ENCODE measurements around the gene WASF3.

DNA sequence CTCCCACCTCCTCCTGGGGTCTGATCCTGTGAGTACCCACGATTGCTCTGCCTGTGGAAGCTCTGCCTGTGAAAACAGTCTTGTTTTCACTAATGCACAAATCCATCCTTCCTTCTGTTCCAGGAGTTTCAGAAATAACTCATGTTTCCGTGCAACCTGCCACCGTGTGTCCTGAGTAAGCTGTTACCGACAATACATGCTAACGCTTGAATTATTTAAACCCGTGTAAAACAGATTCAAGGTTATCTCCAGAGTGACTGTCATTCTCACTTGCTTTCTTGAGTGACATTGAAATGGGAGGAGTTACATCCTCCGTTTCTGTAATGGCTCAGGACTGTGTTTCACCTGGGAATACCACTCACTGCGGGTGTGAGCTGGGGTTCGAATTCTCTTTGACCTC is 178.2 kb downstream of the WASF3 start:
- TF ChIP-seq NFIC (IDR thresholded peaks at IDR 0.05) (no peak), RAD21 (IDR thresholded peaks at IDR 0.05; ENCODE audit: low read depth) (no peak), TEAD4 (IDR thresholded peaks at IDR 0.05) (no peak), CREB1 (IDR thresholded peaks at IDR 0.05; ENCODE audit: low read depth) (no peak), EP300 (IDR thresholded peaks at IDR 0.05; ENCODE audit: borderline replicate concordance) (no peak), EGR1 (IDR thresholded peaks at IDR 0.05) (no peak), CEBPB (IDR thresholded peaks at IDR 0.05) (no peak), TAF1 (IDR thresholded peaks at IDR 0.05; ENCODE audit: low read depth) (no peak), FOXM1 (IDR thresholded peaks at IDR 0.05; ENCODE audit: borderline replicate concordance, low read depth) (no peak), TCF12 (IDR thresholded peaks at IDR 0.05; ENCODE audit: low read depth) (no peak), ZBTB7A (IDR thresholded peaks at IDR 0.05; ENCODE audit: low read depth) (no peak)
- TF ChIP-seq, protein P1, sequence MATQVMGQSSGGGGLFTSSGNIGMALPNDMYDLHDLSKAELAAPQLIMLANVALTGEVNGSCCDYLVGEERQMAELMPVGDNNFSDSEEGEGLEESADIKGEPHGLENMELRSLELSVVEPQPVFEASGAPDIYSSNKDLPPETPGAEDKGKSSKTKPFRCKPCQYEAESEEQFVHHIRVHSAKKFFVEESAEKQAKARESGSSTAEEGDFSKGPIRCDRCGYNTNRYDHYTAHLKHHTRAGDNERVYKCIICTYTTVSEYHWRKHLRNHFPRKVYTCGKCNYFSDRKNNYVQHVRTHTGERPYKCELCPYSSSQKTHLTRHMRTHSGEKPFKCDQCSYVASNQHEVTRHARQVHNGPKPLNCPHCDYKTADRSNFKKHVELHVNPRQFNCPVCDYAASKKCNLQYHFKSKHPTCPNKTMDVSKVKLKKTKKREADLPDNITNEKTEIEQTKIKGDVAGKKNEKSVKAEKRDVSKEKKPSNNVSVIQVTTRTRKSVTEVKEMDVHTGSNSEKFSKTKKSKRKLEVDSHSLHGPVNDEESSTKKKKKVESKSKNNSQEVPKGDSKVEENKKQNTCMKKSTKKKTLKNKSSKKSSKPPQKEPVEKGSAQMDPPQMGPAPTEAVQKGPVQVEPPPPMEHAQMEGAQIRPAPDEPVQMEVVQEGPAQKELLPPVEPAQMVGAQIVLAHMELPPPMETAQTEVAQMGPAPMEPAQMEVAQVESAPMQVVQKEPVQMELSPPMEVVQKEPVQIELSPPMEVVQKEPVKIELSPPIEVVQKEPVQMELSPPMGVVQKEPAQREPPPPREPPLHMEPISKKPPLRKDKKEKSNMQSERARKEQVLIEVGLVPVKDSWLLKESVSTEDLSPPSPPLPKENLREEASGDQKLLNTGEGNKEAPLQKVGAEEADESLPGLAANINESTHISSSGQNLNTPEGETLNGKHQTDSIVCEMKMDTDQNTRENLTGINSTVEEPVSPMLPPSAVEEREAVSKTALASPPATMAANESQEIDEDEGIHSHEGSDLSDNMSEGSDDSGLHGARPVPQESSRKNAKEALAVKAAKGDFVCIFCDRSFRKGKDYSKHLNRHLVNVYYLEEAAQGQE (IDR thresholded peaks at IDR 0.05; ENCODE audit: low read depth), result no peak
- TF ChIP-seq, protein P2, sequence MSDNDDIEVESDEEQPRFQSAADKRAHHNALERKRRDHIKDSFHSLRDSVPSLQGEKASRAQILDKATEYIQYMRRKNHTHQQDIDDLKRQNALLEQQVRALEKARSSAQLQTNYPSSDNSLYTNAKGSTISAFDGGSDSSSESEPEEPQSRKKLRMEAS (IDR thresholded peaks at IDR 0.05), result no peak
- TF ChIP-seq, protein P3, sequence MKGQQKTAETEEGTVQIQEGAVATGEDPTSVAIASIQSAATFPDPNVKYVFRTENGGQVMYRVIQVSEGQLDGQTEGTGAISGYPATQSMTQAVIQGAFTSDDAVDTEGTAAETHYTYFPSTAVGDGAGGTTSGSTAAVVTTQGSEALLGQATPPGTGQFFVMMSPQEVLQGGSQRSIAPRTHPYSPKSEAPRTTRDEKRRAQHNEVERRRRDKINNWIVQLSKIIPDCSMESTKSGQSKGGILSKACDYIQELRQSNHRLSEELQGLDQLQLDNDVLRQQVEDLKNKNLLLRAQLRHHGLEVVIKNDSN (IDR thresholded peaks at IDR 0.05), result no peak

All from Ishikawa (cell line).